Stomach (tissue), 4 donors: Measurements from ENCODE around the gene DNAH11.
A peak's percentile ranks its signal among the peaks of the same experiment; 100 is the strongest.

Source experiments
- CTCF ChIP-seq, 7 experiments: fragments of 450-650 bp in 4 of 7; fragments of 200-600 bp in 3 of 7; sonication (generic) in 3 of 7; IDR thresholded peaks; one replicate each; pipeline ENCODE4 v1.5.1; 2016 to 2019; ENCODE audit warnings: antibody characterized with exemption in 7 of 7, control low read depth in 2 of 7, mild to moderate bottlenecking in 1 of 7
- EP300 ChIP-seq: sonication (generic); formaldehyde crosslinking; IDR thresholded peaks from one replicate; pipeline ENCODE4 v1.6.1; 2017; ENCODE audit warnings: antibody characterized with exemption
- POLR2A ChIP-seq, 4 donors: fragments of 450-650 bp; IDR thresholded peaks; one replicate each; pipeline ENCODE4 v1.6.1; 2016; ENCODE audit warnings: antibody characterized with exemption in 4 of 4, control low read depth in 2 of 4, mild to moderate bottlenecking in 1 of 4, moderate library complexity in 1 of 4

GRCh38 chr7:21497072-21497471 is 45.8 kb upstream of the DNAH11 start:
- peak in 1 of 7 experiments; percentile 18 for TF ChIP-seq CTCF (IDR thresholded peaks at IDR 0.05)
- TF ChIP-seq POLR2A (IDR thresholded peaks at IDR 0.05), result no peak
- TF ChIP-seq EP300, result no peak
